Neuron (in vitro differentiated cells): ENCODE measurements around the gene IL23A.

Experiments
- H2AFZ ChIP-seq: one replicate; pipeline ENCODE4 v1.6.1; 2013; ENCODE audit warnings: low read depth, mild to moderate bottlenecking, inconsistent platforms, low read length, moderate library complexity
- H3K27me3 ChIP-seq: one replicate; pipeline ENCODE4 v1.6.1; 2013; ENCODE audit warnings: low read length; ENCODE audit not compliant: insufficient read depth
- H3K36me3 ChIP-seq: one replicate; pipeline ENCODE4 v1.6.1; 2013; ENCODE audit warnings: low read length; ENCODE audit not compliant: insufficient read depth
- H3K4me1 ChIP-seq: one replicate; pipeline ENCODE4 v1.6.1; 2013; ENCODE audit warnings: low read length; ENCODE audit not compliant: insufficient read depth
- H3K4me3 ChIP-seq: 2 replicates; pipeline ENCODE4 v1.5.1; 2013; ENCODE audit warnings: mild to moderate bottlenecking, low read length, moderate library complexity
- H3K9me3 ChIP-seq: one replicate; pipeline ENCODE4 v1.6.1; 2013; ENCODE audit warnings: low read length

IL23A gene

GRCh38 chr12:56382611-56383010 is 43.9 kb downstream of the IL23A start:
- no peaks in the 10 kb centered on the region for H3K36me3 ChIP-seq
- H3K4me1 ChIP-seq, result peaks cover 7% of the 10 kb centered on the region
- H3K9me3 ChIP-seq, result no peaks in the 10 kb centered on the region
- H3K4me3 ChIP-seq, result no peak overlapping the region
- H3K27me3 ChIP-seq, result no peaks in the 10 kb centered on the region
- H2AFZ ChIP-seq, result no peak overlapping the region

- Histone ChIP-seq H3K9me3 (no peaks in the 10 kb centered on the region), H3K36me3 (no peaks in the 10 kb centered on the region), H2AFZ (no peak overlapping the region), H3K4me3 (no peak overlapping the region), H3K4me1 (peaks cover 4% of the 10 kb centered on the region), H3K27me3 (peaks cover 2% of the 10 kb centered on the region)
These were observed 47.2 kb downstream of the IL23A start for GRCh38 chr12:56385873-56386272.

GRCh38 chr12:56387152-56387736 is 48.6 kb downstream of the IL23A start:
- H3K4me1 ChIP-seq, result peaks cover 4% of the 10 kb centered on the region
- no peaks in the 10 kb centered on the region for H3K36me3 ChIP-seq
- no peak overlapping the region for H2AFZ ChIP-seq
- H3K4me3 ChIP-seq, result no peak overlapping the region
- H3K9me3 ChIP-seq, result no peaks in the 10 kb centered on the region
- peaks cover 2% of the 10 kb centered on the region for H3K27me3 ChIP-seq

DNA sequence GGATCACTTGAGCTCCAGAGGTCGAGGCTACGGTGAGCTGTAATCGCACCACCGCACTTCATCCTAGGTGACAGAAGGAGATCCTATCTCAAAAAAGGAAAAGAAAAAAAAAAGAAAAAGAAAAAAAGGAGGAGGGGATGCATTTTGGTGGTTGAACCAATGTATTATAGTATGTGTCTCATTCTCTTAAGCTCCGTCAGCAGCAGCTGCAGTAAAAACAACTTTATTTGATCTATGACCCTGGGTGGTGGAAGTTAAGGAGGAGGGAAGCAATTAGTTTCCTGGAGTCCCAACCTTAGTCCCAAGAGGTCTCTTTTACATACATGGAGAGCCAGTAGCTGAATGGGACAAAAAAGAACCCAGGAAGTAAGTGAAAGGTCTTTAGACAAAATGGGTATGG is 50.7 kb downstream of the IL23A start:
- Histone ChIP-seq H3K4me1 (peaks cover 4% of the 10 kb centered on the region), H3K27me3 (peaks cover 2% of the 10 kb centered on the region), H3K4me3 (no peak overlapping the region), H3K9me3 (no peaks in the 10 kb centered on the region), H2AFZ (no peak overlapping the region), H3K36me3 (no peaks in the 10 kb centered on the region)
